Activated naive CD4-positive, alpha-beta T cell treated with anti-CD3 and anti-CD28 coated beads, Interleukin-2, amount 50 U/mL, for 24 hours (primary cell): ENCODE data around the gene DNAH14.

Source experiments
- H3K27ac Mint-ChIP-seq: one replicate; pipeline ENCODE4 v1.8.0; 2021; ENCODE audit warnings: mild to moderate bottlenecking, mixed read lengths
- H3K27me3 Mint-ChIP-seq: one replicate; pipeline ENCODE4 v1.8.0; 2021; ENCODE audit warnings: mixed read lengths
- H3K36me3 Mint-ChIP-seq: one replicate; pipeline ENCODE4 v1.8.0; 2021; ENCODE audit warnings: mixed read lengths
- H3K4me1 Mint-ChIP-seq: one replicate; pipeline ENCODE4 v1.8.0; 2021; ENCODE audit warnings: mixed read lengths
- H3K4me3 Mint-ChIP-seq: one replicate; pipeline ENCODE4 v1.8.0; 2021; ENCODE audit warnings: mild to moderate bottlenecking, mixed read lengths
- H3K9me3 Mint-ChIP-seq: one replicate; pipeline ENCODE4 v1.8.0; 2021; ENCODE audit warnings: mixed read lengths

Gene DNAH14

GRCh38 chr1:225431081-225431863 lies 501.8 kb downstream of the DNAH14 start:
- H3K4me1 Mint-ChIP-seq = peaks cover 21% of the 10 kb centered on the region
- no peaks in the 10 kb centered on the region for H3K27me3 Mint-ChIP-seq
- H3K36me3 Mint-ChIP-seq = no peaks in the 10 kb centered on the region
- no peak overlapping the region for H3K4me3 Mint-ChIP-seq
- no peak overlapping the region for H3K27ac Mint-ChIP-seq
- no peaks in the 10 kb centered on the region for H3K9me3 Mint-ChIP-seq

GRCh38 chr1:225434046-225434445 lies 504.6 kb downstream of the DNAH14 start:
- H3K36me3 Mint-ChIP-seq = no peaks in the 10 kb centered on the region
- H3K27me3 Mint-ChIP-seq = no peaks in the 10 kb centered on the region
- H3K4me3 Mint-ChIP-seq = no peak overlapping the region
- H3K27ac Mint-ChIP-seq = no peak overlapping the region
- no peaks in the 10 kb centered on the region for H3K9me3 Mint-ChIP-seq
- peaks cover 15% of the 10 kb centered on the region for H3K4me1 Mint-ChIP-seq

GRCh38 chr1:225435076-225435475 lies 505.6 kb downstream of the DNAH14 start:
- Mint-ChIP-seq H3K27ac (no peak overlapping the region), H3K4me3 (no peak overlapping the region), H3K9me3 (no peaks in the 10 kb centered on the region), H3K36me3 (no peaks in the 10 kb centered on the region), H3K27me3 (no peaks in the 10 kb centered on the region), H3K4me1 (peaks cover 9% of the 10 kb centered on the region)

- no peaks in the 10 kb centered on the region for H3K9me3 Mint-ChIP-seq
- no peaks in the 10 kb centered on the region for H3K27me3 Mint-ChIP-seq
- H3K27ac Mint-ChIP-seq = peak overlapping the region; percentile 6
Measured at GRCh38 chr1:225435487-225435886, 506.0 kb downstream of the DNAH14 start.

GRCh38 chr1:225435957-225436392 lies 506.5 kb downstream of the DNAH14 start:
- Mint-ChIP-seq H3K4me3 (no peak overlapping the region), H3K27ac (peak overlapping the region; percentile 6), H3K4me1 (peaks cover 7% of the 10 kb centered on the region), H3K9me3 (no peaks in the 10 kb centered on the region), H3K36me3 (no peaks in the 10 kb centered on the region), H3K27me3 (no peaks in the 10 kb centered on the region)

More at GRCh38 chr1:225435487-225435886, 506.0 kb downstream of the DNAH14 start:
- H3K4me3 Mint-ChIP-seq = no peak overlapping the region
- peaks cover 6% of the 10 kb centered on the region for H3K4me1 Mint-ChIP-seq
- no peaks in the 10 kb centered on the region for H3K36me3 Mint-ChIP-seq

GRCh38 chr1:225437710-225438437 lies 508.4 kb downstream of the DNAH14 start:
- H3K9me3 Mint-ChIP-seq = no peaks in the 10 kb centered on the region
- no peak overlapping the region for H3K27ac Mint-ChIP-seq
- no peaks in the 10 kb centered on the region for H3K27me3 Mint-ChIP-seq

GRCh38 chr1:225440380-225441221 lies 511.1 kb downstream of the DNAH14 start:
- H3K9me3 Mint-ChIP-seq = no peaks in the 10 kb centered on the region
- no peaks in the 10 kb centered on the region for H3K27me3 Mint-ChIP-seq
- H3K27ac Mint-ChIP-seq = no peak overlapping the region
- H3K4me3 Mint-ChIP-seq = no peak overlapping the region
- peaks cover 51% of the 10 kb centered on the region for H3K4me1 Mint-ChIP-seq
- H3K36me3 Mint-ChIP-seq = no peaks in the 10 kb centered on the region

More at GRCh38 chr1:225437710-225438437, 508.4 kb downstream of the DNAH14 start:
- H3K4me1 Mint-ChIP-seq = peaks cover 26% of the 10 kb centered on the region
- H3K36me3 Mint-ChIP-seq = no peaks in the 10 kb centered on the region
- no peak overlapping the region for H3K4me3 Mint-ChIP-seq

GRCh38 chr1:225441314-225442122 lies 512.0 kb downstream of the DNAH14 start:
- Mint-ChIP-seq H3K36me3 (no peaks in the 10 kb centered on the region), H3K4me3 (peak overlapping the region; percentile 49), H3K27me3 (no peaks in the 10 kb centered on the region), H3K27ac (peak overlapping the region; percentile 83), H3K9me3 (no peaks in the 10 kb centered on the region), H3K4me1 (peaks cover 60% of the 10 kb centered on the region)

- Mint-ChIP-seq H3K36me3 (no peaks in the 10 kb centered on the region), H3K4me3 (peak overlapping the region; percentile 49), H3K9me3 (no peaks in the 10 kb centered on the region), H3K4me1 (peaks cover 66% of the 10 kb centered on the region), H3K27ac (peak overlapping the region; percentile 47), H3K27me3 (no peaks in the 10 kb centered on the region)
Measured at GRCh38 chr1:225442123-225442505, 512.6 kb downstream of the DNAH14 start.

- H3K27me3 Mint-ChIP-seq = no peaks in the 10 kb centered on the region
- H3K4me1 Mint-ChIP-seq = peaks cover 82% of the 10 kb centered on the region
- no peaks in the 10 kb centered on the region for H3K36me3 Mint-ChIP-seq
- peak overlapping the region; percentile 66 for H3K4me3 Mint-ChIP-seq
- peak overlapping the region; percentile 92 for H3K27ac Mint-ChIP-seq
- no peaks in the 10 kb centered on the region for H3K9me3 Mint-ChIP-seq
Measured at GRCh38 chr1:225445639-225446594, 516.4 kb downstream of the DNAH14 start.

- Mint-ChIP-seq H3K4me1 (peaks cover 80% of the 10 kb centered on the region), H3K36me3 (no peaks in the 10 kb centered on the region), H3K27ac (peak overlapping the region; percentile 86), H3K27me3 (no peaks in the 10 kb centered on the region), H3K9me3 (no peaks in the 10 kb centered on the region), H3K4me3 (no peak overlapping the region)
Measured at GRCh38 chr1:225446595-225446960, 517.1 kb downstream of the DNAH14 start.

- Mint-ChIP-seq H3K27ac (peak overlapping the region; percentile 23), H3K4me1 (peaks cover 75% of the 10 kb centered on the region)
Measured at GRCh38 chr1:225446981-225447615, 517.6 kb downstream of the DNAH14 start.

GRCh38 chr1:225447650-225448089 lies 518.2 kb downstream of the DNAH14 start:
- Mint-ChIP-seq H3K36me3 (no peaks in the 10 kb centered on the region), H3K9me3 (no peaks in the 10 kb centered on the region), H3K27me3 (no peaks in the 10 kb centered on the region), H3K27ac (peak overlapping the region; percentile 65), H3K4me1 (peaks cover 69% of the 10 kb centered on the region), H3K4me3 (no peak overlapping the region)

More at GRCh38 chr1:225446981-225447615, 517.6 kb downstream of the DNAH14 start:
- H3K4me3 Mint-ChIP-seq = no peak overlapping the region
- no peaks in the 10 kb centered on the region for H3K27me3 Mint-ChIP-seq
- no peaks in the 10 kb centered on the region for H3K9me3 Mint-ChIP-seq
- no peaks in the 10 kb centered on the region for H3K36me3 Mint-ChIP-seq
